ENCODE data around the gene NRG3.
"Not testable (repeated sequence)": the region's sequence is repeated elsewhere in the genome, so short reads cannot be mapped to it uniquely, and the experiment has no call there.

The NRG3 gene

DNA sequence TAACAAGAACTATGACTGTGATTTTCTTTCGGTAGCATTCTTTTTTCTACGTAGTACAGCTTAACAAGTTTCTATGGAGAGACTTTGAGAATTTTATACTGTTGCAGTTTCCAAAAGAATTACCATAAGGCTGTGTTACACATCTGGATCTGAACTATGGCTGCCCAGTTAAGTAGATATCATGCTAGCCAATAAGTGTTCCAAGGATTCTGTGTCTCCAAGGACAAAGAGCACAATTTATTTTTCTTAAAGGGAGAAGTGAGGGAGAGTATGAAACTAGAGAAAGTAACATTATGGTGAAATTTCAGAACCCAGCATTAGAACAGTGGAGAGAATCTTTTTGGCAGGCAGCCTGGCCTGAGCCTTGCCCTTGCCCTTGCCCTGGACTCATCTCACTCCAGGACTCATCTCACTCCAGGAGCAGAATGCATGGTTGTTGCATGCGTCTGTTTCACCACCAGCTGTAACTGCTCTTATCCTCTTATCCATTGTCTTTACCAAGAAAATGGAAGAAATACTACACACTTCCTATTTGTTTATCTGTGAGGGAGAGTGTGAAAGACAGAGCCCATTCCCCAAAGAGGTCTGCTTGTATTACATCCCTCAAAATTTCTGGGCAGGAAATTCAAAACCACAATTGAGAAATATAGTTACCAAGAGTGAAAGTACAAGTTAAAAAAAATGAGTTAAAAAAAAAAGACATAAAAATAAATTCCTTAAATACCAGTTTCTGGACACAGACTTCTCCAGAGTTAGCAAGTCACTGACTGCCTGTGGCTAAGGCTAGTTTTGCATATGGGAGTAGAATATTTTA lies 1067.5 kb downstream of the NRG3 start:
- no peak for DNase-seq

DNA sequence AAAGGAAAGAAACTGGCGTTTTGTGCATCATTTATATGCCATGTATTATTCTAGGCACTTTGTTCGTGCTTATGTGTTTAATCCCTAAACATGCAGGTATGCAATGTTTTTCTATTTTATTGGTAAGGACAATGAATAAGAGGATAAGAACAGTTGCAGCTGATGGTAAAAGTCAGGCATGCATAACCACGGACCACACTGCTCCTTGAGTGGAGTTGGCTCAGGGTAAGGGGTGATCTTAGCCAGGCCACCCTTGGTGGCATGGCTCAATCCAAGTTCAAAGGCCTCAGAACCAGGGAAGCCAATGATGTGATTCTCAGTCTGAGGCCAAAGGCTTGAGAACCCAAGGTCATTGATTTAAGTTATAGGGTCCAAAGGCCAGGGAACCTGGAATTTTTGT lies 1068.1 kb downstream of the NRG3 start:
- no peak for DNase-seq

DNA sequence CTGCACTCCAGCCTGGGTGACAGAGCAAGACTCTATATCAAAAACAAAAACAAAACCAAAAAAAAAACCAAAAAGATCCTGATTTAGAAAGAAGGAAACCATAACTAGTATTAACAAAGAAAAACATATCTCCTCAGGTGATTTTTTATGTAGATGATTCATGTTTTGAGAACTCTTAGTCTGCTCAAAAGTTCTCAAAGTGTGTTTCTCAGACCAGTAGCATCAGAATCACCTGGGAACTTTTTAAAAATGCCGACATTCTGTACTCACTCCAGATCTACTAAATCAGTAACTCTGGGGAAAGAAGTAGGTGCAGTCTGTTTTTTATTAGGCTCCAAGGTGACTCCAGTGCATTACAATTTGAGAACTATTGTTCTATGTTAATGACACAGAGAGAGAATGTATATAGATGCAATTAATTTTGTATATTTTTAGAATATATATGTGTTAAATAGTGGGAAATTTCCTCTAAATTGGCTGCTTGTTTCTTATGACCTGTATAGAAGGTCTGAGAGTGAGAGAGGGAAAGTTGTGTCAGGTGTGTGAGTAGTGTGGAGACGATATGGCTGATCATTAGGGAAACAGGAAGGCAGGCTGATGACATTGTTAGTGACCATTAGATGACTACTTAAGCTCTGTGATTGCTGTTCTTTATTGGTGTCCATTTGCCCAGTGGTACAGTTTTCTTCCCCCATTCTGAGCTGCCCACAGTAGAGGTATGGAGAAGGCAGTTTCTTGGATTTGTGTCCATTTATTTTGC lies 1075.0 kb downstream of the NRG3 start:
- DNase-seq = no peak

DNA sequence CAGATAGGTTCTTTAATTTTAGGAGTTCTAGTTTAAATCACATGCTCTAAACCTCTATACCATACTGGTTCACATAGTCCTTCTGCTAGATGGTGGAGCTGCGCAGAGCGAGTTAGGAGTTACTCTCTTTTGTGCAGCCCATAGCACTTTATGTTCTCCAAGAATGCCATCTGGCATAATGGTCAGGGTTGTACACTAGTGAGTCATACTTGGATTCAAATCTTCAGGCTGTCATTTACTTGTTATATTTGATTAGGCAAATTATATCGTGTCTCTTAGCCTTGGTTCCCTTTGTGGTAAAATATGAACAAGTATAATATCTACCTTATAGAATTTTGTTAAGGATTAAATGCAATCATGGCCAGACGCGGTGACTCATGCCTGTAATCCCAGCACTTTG lies 1078.3 kb downstream of the NRG3 start:
- no peak for DNase-seq

DNA sequence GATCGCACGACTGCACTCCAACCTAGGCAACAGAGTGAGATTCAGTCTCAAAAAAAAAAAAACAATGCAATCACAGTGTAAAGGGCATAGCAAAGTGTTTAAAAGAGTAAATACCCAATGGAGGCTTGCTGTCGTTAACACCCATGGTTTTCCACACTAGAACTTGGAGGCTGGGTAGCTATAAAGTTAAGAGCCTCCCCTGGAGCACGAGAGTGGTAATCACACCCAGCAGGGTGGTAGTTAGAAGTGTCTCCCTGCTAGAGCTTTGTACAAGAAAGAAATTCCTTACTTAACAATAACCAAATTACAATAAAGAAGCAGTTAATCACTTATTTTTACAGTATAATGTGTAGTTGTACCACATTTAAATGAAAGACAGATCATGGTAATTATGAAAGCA lies 1078.9 kb downstream of the NRG3 start:
- DNase-seq = no peak

DNA sequence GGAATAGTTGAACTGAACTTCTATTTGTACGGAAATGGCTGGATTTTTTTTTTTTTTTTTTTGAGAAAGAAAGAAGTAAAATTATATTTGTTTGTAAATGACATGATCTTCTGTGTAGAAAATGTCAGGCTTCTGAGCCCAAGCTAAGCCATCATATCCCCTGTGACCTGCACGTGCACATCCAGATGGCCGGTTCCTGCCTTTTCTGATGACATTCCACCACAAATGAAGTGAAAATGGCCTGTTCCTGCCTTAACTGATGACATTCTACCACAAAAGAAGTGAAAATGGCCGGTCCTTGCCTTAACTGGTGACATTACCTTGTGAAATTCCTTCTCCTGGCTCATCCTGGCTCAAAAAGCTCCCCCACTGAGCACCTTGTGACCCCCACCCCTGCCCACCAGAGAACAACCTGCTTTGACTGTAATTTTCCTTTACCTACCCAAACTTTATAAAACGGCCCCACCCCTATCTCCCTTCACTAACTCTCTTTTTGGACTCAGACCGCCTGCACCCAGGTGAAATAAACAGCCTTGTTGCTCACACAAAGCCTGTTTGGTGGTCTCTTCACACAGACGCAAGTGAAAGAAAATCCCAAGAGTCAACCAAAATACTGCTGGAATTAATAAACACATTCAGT lies 1085.5 kb downstream of the NRG3 start:
- not testable (repeated sequence) for DNase-seq

DNA sequence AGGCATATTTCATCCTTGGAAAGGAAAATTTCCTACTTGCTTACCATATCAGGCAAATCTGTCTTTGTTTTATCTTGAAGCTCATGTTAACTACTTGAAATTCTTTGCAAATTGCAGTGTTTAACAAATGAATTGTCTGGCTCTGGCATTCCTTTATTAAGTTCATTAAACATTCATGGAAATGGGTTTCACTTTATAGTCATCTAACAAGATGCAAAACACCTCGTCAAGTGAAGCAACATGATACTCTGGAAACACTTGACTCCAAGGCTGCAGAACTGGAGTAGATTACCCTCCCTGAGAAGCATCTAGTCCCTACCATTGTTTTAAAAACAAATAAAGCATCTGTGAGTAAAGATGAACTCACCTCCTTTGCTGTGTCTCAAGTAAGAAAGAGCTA lies 1086.9 kb downstream of the NRG3 start:
- DNase-seq = no peak

DNA sequence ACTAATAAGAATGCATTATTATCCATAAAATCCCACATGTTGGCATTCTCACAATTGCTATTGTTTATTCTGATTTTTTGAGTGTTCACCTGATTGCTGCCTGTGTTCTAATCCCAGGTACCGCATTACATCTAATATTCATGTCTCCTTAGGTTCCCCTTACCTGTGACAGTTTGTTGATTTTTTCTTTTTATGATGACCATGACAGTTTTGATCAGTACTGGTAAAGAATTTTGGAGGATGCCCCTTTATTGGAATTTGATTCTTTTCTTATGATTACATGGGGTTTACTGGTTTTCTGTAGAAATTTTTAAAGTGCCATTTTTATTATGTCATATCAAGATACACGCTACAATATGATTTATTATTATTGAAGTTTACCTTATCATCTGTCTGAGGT lies 1091.1 kb downstream of the NRG3 start:
- DNase-seq = no peak

DNA sequence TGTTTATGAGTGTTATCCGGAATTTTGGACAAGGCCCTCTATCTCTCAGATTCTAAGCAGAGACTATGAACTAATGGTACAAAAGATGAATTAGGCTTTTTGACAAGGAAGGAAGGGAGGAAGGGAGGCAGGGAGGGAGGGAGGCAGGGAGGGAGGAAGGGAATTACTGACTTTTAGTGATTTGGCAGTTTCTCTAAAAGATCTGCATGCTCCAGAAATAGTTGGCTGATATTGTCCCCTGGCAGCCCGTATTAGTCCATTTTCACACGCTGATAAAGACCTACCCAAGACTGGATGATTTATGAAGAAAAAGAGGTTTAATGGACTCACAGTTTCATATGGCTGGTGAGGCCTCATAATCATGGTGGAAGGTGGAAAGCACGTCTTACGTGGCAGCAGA lies 1093.5 kb downstream of the NRG3 start:
- DNase-seq = no peak

DNA sequence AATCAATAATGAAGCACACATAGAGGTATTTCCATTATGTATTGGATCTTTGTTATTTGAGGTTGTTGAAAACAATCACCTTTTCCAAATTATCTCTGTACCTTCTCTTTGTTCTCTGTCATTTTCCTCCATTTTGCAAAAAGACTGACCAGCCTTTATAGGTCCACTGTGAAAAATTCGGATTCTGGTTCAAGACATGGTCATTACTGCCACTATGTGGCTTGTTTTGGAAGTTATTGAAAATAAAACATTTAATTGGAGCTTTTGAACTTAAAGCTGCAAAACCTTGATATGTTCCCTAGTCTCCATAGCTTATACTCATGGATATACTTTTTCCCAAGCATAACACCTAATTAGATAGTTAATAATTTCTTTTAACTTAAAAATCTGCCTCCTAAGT lies 1094.4 kb downstream of the NRG3 start:
- DNase-seq = no peak

DNA sequence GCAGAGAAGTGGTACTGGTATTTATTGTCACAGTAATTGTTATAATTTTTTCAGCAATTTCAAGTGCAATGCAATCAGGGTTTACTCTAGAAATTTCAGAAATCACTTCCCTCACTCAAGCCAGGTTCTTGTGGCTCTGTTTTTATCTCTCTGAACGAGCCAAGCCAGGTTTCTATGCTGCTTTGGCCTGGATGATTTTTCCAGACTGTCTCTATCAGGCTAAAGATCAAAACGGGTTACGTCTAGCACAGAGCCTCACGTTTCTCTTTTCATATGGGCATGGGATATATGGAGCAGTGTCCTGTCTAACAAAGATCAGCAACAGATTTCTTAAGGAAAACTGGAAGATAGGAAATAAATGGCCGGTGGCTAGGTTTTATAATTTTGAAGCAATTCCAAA lies 1105.3 kb downstream of the NRG3 start:
- DNase-seq = no peak

DNA sequence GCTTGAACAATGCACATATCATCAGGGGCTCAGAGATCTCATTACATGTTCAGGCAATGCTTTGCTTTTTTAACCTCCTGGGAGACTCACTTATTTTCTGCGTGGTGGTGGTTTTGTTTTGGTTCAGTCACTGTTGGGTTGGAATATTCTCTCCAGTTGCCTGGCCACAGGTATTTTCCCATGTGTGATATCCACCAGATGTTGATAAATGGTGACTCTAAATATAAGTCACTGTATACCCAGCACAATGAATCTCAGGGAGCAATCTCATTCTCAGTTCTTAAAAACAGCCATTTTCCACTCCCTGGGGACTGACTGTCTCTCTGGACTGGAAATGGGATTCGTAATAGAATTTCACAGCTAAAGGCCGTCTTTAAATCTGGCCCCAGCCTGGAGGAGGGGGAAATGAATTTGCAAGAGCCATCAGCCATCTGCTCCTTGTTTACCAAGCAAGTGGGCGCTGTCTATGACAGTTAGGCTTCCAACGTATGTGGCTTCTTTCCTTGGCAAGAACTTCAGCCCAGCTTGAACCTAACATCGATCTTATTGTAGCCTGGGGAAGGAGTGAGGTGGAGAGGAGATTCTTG lies 1106.2 kb downstream of the NRG3 start:
- DNase-seq = no peak

DNA sequence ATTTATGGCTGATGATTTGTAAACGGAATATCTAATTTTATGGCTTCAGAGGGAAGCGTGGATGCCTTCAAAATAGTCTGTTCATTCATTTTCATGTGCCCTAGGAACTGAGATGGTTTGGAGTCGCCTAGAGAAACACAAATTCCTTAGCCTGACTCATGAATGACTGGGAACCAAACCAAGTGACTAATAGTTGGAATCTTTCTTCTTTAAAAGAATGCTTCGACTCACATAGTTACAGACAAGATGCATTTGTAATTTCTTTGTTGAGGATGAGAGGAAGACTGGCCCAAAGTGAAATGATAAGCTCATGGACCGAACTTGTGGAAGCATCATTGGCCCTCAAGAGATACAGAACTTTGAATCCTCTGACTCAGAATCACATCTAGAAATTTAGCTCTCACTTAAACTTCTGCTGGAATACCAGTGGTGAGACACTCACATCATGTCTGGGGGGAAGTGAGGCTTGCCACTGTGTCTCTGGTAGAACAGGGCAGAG lies 1107.2 kb downstream of the NRG3 start:
- no peak for DNase-seq

DNA sequence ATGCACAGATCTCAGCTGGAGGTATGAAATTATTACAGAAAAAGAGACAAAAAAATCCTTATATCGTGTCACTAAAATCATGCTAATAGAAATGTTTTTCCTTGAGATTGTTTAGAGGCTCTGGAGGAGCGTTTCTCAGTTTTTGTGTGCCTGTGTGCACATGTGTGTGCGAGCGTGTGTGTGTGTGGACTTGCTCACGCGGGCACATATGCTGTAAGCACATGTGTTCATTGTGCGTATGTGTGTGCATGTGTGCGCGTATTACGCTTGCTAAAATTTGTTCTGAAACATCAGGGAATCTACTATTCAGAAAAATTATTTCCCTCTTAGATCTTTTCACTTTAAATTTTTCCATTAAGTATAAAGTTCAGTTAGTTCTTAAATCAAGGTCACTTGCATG lies 1111.2 kb downstream of the NRG3 start:
- no peak for DNase-seq

DNA sequence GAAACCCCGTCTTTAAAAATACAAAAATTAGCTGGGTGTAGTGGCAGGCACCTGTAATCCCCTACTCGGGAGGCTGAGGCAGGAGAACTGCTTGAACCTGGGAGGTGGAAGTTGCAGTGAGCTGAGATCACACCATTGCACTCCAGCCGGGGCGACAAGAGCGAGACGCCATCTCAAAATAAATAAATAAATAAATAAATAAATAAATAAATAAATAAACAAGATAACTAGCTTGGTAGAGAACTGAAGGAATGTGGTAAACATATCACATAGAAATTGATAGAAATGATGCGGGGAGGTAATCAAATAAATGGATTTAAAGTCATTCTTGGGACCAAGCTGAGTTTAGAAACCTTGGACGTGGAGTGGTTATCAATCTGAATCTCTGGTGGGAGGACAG lies 1131.5 kb downstream of the NRG3 start:
- DNase-seq = not testable (repeated sequence)

DNA sequence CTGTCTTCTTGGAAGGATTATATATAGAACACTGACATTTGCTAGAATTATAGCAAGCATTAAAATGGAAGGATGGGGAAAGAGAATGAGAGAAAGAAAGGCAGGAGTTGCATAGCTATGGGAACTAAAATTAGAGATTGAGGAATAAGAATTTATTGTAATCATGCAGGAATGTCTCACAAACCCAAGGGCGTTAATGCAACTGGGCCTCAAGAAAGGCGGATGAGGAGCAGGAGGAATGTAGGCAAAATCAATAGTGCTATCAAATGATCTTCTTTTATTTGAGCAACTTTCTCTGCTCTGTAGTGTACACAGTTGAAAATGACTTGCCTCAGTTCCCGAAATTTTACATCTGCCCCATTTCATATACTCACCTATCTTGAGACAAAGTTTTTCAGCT lies 1132.5 kb downstream of the NRG3 start:
- DNase-seq = no peak

DNA sequence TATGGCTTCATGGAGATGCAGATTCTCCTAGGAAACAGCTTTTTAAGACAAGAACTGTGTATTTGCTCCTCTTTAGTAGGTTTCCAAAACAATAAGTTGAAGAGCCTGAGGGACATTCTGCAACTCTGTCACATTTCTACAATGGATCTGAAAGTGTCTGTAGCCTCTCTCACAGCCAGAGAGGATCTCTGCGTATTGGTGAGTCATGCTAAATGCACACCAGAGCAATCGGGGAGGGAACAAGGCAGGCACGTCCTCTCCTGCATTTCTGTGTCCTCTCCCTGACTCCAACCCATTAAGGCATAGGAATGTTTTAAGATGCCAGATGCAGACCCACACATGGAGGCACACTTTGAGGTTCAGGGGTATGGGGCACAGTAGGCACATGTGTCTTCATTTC lies 1137.9 kb downstream of the NRG3 start:
- no peak for DNase-seq

DNA sequence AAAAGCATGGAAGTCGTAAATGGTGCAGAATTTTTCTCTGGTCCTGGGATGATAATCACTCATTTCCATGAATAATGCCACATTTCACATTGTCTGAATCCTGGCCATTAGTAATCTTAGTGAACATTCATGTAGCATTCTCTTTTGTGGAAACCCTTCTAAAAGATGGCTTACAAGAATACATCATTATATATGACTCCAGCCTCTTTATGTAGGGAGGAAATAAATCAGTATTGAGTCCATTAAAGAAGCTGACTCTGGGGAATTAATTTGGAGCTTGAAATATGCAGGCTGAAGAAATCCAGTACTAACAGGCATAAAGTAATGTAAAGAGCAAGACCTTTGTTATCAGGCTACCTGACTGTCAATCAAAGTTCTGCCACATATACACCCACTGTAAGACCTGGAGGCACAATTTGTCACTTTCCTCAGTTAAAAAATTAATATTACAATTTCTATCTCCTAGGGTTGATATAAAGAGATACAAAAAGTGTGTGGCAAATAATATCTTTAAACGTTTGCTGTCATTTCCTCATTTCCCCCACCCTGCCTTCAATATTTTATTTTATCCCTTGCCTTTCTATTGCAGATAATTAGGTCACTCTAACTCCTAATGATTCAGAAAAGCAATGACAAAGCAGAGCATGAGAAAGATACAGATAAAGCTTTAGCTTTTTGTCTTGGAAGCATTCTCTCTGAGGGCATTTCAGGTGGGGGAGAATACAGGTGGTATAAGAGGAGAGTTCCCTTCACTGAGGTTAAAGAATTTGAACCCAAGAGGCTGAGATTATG lies 1142.3 kb downstream of the NRG3 start:
- no peak for DNase-seq

DNA sequence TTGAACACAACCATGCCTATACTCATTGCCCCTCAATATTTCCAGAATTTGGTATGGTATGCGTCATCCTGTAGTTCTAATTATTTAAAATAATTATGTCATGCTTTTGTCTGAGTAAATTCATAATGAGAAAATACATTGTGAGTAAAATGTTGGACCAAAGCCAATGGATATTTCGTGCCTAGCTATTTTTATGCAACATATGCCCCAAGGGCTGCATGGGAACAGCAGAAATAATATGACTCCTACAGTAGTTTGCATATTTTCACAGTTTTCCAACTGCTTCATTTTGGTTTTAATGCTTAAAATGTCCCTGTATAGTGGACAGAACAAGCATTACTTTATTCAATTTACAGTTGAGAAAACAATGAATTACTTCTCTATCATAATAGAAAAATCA lies 1148.7 kb downstream of the NRG3 start:
- DNase-seq = no peak
